NT2/D1 (cell line): Measurements from ENCODE around the gene MYO1F.

Source experiments
- DNase-seq: peaks from one replicate; pipeline ENCODE4 v3.0.0-alpha.2; 2011; ENCODE audit warnings: low read depth, low spot score
- H3K27me3 ChIP-seq: 2 replicates; pipeline ENCODE4 v1.6.0; 2011; ENCODE audit warnings: mild to moderate bottlenecking; ENCODE audit not compliant: insufficient read length, insufficient read depth
- H3K36me3 ChIP-seq: 2 replicates; pipeline ENCODE4 v1.6.1; 2011; ENCODE audit warnings: mild to moderate bottlenecking, low read length, mixed read lengths; ENCODE audit not compliant: insufficient read depth, insufficient read length
- H3K4me1 ChIP-seq: 2 replicates; pipeline ENCODE4 v1.5.1; 2011; ENCODE audit not compliant: insufficient read depth, insufficient read length
- H3K4me3 ChIP-seq: 2 replicates; pipeline ENCODE4 v1.5.1; 2011; ENCODE audit warnings: low read depth; ENCODE audit not compliant: insufficient read length
- H3K9ac ChIP-seq: 2 replicates; pipeline ENCODE4 v1.6.0; 2011; ENCODE audit warnings: low read depth; ENCODE audit not compliant: insufficient read length
- H3K9me3 ChIP-seq: 2 replicates; pipeline ENCODE4 v1.5.1; 2011; ENCODE audit warnings: mild to moderate bottlenecking, low read length; ENCODE audit not compliant: insufficient read depth
- SUZ12 ChIP-seq: IDR thresholded peaks from 2 replicates; pipeline ENCODE4 v1.6.1; 2011; ENCODE audit not compliant: insufficient read length, insufficient read depth; ENCODE audit errors: extremely low read depth
- YY1 ChIP-seq: IDR thresholded peaks from 2 replicates; pipeline ENCODE4 v1.6.1; 2011; ENCODE audit not compliant: insufficient read length, insufficient read depth
- ZNF274 ChIP-seq: IDR thresholded peaks from 2 replicates; pipeline ENCODE4 v1.6.1; 2011; ENCODE audit warnings: mild to moderate bottlenecking, low read depth, low read length

MYO1F gene

GRCh38 chr19:8609279-8610040 is 32.2 kb upstream of the MYO1F start:
- Histone ChIP-seq H3K36me3 (peaks cover 28% of the 10 kb centered on the region), H3K4me3 (peak overlapping the region; percentile 85), H3K4me1 (peaks cover 17% of the 10 kb centered on the region), H3K9ac (peak overlapping the region; percentile 86), H3K9me3 (peaks cover 8% of the 10 kb centered on the region; the same call in 1 of the 2 replicates), H3K27me3 (no peaks in the 10 kb centered on the region)
- DNase-seq, result no peak
- TF ChIP-seq ZNF274 (no peak), YY1 (no peak), SUZ12 (no peak)

GRCh38 chr19:8608941-8609278 is 31.7 kb upstream of the MYO1F start:
- Histone ChIP-seq H3K27me3 (no peaks in the 10 kb centered on the region), H3K36me3 (peaks cover 33% of the 10 kb centered on the region), H3K9me3 (peaks cover 9% of the 10 kb centered on the region; the same call in 1 of the 2 replicates), H3K9ac (peak overlapping the region; percentile 86), H3K4me1 (peaks cover 17% of the 10 kb centered on the region), H3K4me3 (peak overlapping the region; percentile 85)
- no peak for TF ChIP-seq YY1
- TF ChIP-seq SUZ12, result no peak
- no peak for TF ChIP-seq ZNF274
- DNase-seq, result no peak

- no peak overlapping the region for H3K9ac ChIP-seq
- no peaks in the 10 kb centered on the region for H3K27me3 ChIP-seq
- H3K9me3 ChIP-seq, result peaks cover 9% of the 10 kb centered on the region; the same call in 1 of the 2 replicates
- TF ChIP-seq ZNF274 (no peak), YY1 (no peak), SUZ12 (no peak)
- peaks cover 45% of the 10 kb centered on the region for H3K36me3 ChIP-seq
- no peak overlapping the region for H3K4me3 ChIP-seq
- peaks cover 17% of the 10 kb centered on the region for H3K4me1 ChIP-seq
- DNase-seq, result no peak
These were observed 30.1 kb upstream of the MYO1F start for GRCh38 chr19:8607386-8607785.

GRCh38 chr19:8605514-8605913 is 28.3 kb upstream of the MYO1F start:
- Histone ChIP-seq H3K36me3 (peaks cover 57% of the 10 kb centered on the region), H3K27me3 (no peaks in the 10 kb centered on the region), H3K9me3 (peaks cover 9% of the 10 kb centered on the region; the same call in 1 of the 2 replicates), H3K4me1 (peaks cover 9% of the 10 kb centered on the region), H3K4me3 (no peak overlapping the region), H3K9ac (no peak overlapping the region)
- TF ChIP-seq SUZ12 (no peak), YY1 (no peak), ZNF274 (no peak)
- no peak for DNase-seq

- peaks cover 9% of the 10 kb centered on the region; the same call in 1 of the 2 replicates for H3K9me3 ChIP-seq
- H3K9ac ChIP-seq, result no peak overlapping the region
- DNase-seq, result no peak
- H3K36me3 ChIP-seq, result peaks cover 75% of the 10 kb centered on the region
- H3K4me1 ChIP-seq, result no peaks in the 10 kb centered on the region
- H3K27me3 ChIP-seq, result no peaks in the 10 kb centered on the region
- no peak overlapping the region for H3K4me3 ChIP-seq
- TF ChIP-seq YY1 (no peak), SUZ12 (no peak), ZNF274 (no peak)
These were observed 24.6 kb upstream of the MYO1F start for GRCh38 chr19:8601796-8602195.

- no peak for DNase-seq
- no peak overlapping the region for H3K4me3 ChIP-seq
- TF ChIP-seq ZNF274 (no peak), SUZ12 (no peak), YY1 (no peak)
- H3K9ac ChIP-seq, result no peak overlapping the region
- H3K4me1 ChIP-seq, result no peaks in the 10 kb centered on the region
- peaks cover 76% of the 10 kb centered on the region for H3K36me3 ChIP-seq
- no peaks in the 10 kb centered on the region for H3K27me3 ChIP-seq
- H3K9me3 ChIP-seq, result peaks cover 9% of the 10 kb centered on the region; the same call in 1 of the 2 replicates
These were observed 23.6 kb upstream of the MYO1F start for GRCh38 chr19:8600816-8601215.

- Histone ChIP-seq H3K4me1 (no peaks in the 10 kb centered on the region), H3K27me3 (no peaks in the 10 kb centered on the region), H3K9ac (no peak overlapping the region), H3K36me3 (peaks cover 76% of the 10 kb centered on the region), H3K9me3 (peaks cover 7% of the 10 kb centered on the region; the same call in 1 of the 2 replicates), H3K4me3 (no peak overlapping the region)
- TF ChIP-seq SUZ12 (no peak), YY1 (no peak), ZNF274 (no peak)
- DNase-seq, result no peak
These were observed 22.8 kb upstream of the MYO1F start for GRCh38 chr19:8600064-8600463.
